C4-2B (cell line): ENCODE results near the gene SARDH.

Source experiments
- H3K27ac ChIP-seq: fragments of 450-650 bp; 2 replicates; pipeline ENCODE4 v1.5.1; 2017
- ZFX ChIP-seq: fragments of 450-650 bp; IDR thresholded peaks from 2 replicates; pipeline ENCODE4 v1.6.1; 2017
- TF ChIP-seq, protein P1 (sequence below): fragments of 450-650 bp; conservative IDR thresholded peaks from 2 replicates; pipeline ENCODE4 v1.5.1; 2017; ENCODE audit warnings: mild to moderate bottlenecking

Gene SARDH

DNA sequence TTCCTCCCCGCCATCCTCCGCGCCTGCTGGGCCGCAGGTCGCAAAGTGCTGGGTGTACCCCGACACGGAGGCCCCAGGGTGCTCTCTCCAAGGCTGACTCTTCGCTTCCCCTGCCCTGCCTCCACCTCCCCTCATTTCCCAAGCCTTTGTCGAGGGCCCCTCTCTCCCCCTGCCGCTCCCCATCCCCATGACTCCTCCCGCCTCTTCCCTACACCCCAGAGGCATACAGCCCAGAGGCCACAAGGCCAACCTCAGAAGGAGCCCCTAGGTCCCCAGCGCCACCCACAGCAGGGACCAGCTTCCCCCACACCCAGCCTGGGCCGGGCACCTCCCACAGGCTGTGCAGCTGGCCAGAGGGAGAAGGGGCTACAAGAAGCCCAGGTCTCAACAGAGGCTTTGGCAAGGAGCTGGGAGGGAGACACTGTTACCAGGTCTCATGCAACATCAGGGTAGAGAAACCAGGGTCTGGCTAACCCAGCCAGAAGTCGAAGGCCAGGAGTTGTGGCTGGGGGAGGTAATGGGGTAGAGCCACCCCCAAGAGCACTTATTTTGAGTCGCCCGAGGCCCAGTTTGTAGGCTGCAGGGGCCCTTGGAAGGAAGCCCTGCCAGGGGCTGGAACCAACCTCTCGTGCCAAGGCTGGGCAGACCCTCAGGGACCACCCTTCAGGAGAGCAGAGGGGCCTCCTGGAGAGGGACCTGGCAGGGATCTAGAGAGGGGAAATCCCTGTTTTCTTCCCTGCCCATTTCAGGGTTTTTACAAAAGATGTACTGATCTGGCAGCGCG, 24.5 kb upstream of the SARDH start:
- TF ChIP-seq ZFX, result no peak
- TF ChIP-seq, protein P1, sequence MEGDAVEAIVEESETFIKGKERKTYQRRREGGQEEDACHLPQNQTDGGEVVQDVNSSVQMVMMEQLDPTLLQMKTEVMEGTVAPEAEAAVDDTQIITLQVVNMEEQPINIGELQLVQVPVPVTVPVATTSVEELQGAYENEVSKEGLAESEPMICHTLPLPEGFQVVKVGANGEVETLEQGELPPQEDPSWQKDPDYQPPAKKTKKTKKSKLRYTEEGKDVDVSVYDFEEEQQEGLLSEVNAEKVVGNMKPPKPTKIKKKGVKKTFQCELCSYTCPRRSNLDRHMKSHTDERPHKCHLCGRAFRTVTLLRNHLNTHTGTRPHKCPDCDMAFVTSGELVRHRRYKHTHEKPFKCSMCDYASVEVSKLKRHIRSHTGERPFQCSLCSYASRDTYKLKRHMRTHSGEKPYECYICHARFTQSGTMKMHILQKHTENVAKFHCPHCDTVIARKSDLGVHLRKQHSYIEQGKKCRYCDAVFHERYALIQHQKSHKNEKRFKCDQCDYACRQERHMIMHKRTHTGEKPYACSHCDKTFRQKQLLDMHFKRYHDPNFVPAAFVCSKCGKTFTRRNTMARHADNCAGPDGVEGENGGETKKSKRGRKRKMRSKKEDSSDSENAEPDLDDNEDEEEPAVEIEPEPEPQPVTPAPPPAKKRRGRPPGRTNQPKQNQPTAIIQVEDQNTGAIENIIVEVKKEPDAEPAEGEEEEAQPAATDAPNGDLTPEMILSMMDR, result no peak
- H3K27ac ChIP-seq, result no peak overlapping the region

DNA sequence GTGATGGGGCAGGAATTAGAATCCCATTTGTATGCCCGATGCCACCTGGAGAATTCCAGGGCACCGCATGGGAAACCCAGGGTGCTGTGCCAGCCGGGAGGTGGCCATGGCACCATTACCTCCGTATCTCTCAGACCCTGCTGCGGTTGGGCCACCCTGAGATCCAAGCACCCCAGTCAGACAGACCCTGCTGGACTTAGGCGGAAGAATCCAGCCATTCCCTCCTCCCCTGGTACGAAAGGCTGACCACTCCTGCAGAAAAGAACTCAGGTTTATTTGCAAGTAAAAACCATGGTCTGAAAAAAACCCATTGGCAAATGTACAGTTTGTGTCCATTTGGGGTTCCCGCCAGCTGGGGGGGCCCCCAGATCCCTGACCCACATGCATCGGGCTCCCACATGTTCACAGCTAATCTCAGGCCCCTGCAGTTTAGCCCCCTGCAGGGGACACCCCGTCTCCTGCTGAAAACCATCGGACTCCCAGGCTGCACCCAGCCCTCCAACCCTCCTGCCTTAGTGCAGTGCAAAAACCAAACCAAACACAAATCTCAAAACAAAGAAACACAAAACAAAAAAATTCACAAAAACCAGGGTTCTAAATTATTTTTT, 23.6 kb upstream of the SARDH start:
- no peak for TF ChIP-seq ZFX
- TF ChIP-seq, protein P1, result no peak
- no peak overlapping the region for H3K27ac ChIP-seq

DNA sequence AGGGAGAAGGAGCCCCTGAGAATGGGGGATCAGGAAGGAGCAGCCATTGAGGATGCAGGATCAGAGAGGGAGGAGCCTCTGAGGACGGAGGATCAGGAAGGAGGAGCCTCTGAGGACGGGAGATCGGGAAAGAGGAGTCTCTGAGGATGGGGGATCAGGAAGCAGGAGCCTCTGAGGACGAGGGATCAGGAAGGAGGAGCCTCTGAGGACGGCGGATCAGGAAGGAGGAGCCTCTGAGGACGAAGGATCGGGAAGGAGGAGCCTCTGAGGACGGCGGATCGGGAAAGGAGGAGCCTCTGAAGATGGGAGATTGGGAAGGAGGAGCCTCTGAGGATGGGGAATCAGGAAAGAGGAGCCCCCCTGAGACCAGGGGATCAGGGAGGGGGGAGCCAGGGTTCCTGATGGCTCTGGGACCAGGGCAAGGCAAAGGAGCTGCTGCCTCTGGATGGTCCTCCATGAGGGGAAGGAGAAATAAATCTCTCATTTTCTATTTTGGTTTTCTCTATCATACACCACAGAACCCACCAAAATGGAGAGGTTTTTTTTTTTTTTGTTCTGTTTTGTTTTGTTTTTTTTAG, 22.6 kb upstream of the SARDH start:
- TF ChIP-seq ZFX, result no peak
- TF ChIP-seq, protein P1, result no peak
- no peak overlapping the region for H3K27ac ChIP-seq

DNA sequence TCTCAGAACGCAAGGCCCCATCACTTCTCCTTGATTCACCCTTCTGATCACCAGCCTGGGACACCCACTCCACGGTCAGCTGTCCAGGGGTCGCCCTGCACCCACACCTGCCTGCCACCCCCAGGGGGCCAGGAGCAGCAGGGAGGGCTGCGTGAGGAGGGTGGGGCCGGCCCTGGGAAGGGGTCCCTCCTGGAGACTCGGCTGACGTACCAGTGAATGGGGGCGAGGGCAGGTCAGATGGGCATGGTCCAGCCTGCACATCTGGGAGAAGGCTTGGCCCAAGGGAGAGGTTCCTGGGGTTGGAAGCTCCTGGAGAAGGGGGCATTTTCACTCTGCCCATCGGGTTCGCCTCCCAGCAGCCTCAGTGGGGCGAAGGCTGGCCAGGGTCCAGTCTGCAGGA, 21.8 kb upstream of the SARDH start:
- TF ChIP-seq, protein P1, result no peak
- TF ChIP-seq ZFX, result no peak
- H3K27ac ChIP-seq, result no peak overlapping the region

DNA sequence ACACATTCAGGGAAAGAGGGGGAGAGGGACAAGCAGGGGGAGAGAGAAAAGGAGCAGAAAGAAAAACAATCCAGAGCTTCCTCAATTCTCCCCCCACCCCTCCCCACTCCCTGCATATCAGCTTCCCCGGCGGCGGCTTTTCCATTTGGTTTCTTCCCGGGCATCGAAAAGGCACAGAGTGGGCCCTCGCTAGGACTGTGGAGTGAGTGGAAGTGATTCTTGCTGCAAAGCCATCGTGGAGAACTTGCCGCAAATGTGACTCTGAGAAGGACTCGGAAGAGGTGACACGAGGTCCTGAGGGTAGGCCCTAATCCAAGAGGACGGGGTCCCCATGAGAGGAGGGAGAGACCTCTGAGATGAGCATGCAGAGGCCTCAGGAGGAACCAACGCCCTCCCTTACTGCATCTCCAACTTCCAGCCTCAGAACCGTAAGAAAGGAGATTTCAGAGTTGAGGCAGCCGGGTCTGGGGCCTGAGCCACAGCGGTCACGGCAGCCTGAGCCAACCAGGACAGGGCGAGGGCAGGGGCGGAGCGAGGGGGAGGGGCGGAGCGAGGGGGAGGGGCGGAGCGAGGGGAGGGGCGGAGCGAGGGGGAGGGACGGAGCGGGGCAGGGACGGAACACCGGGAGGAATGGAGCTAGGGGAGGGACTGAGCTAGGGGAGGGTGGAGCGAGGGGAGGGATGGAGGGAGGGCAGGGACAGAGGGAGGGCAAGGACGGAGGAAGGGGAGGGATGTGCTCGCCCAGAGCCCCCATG, 21.2 kb upstream of the SARDH start:
- no peak overlapping the region for H3K27ac ChIP-seq
- TF ChIP-seq, protein P1, result no peak
- no peak for TF ChIP-seq ZFX

DNA sequence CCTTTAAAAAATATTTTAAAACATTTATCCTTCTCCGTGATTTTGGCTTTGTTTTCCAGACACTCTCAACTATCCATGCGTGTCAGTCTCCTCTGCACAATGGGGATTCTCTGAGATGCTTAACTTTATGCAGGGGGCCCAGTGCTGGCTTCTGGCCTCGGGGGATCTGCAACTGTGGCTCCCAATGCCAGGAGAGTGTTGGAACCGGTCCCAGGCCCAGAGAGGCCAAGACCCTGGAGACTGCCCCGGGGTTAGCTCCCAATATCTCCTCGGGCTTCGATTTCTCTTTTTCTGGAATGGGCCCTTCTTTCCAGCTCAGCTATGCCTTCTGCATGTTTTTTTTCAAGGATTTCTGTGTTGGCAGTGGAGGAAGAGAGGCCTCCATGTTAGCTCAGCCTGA, 20.1 kb upstream of the SARDH start:
- no peak overlapping the region for H3K27ac ChIP-seq
- TF ChIP-seq, protein P1, result no peak
- no peak for TF ChIP-seq ZFX
